HG03097 (cell line): ENCODE results near the gene PROSER2.

Experiments
- ATAC-seq: cut with Tn5 transposase; IDR thresholded peaks from one replicate; pipeline ENCODE4 v1.9.1; 2021; ENCODE audit not compliant: unreplicated experiment, low FRiP score

PROSER2 gene, protein sequence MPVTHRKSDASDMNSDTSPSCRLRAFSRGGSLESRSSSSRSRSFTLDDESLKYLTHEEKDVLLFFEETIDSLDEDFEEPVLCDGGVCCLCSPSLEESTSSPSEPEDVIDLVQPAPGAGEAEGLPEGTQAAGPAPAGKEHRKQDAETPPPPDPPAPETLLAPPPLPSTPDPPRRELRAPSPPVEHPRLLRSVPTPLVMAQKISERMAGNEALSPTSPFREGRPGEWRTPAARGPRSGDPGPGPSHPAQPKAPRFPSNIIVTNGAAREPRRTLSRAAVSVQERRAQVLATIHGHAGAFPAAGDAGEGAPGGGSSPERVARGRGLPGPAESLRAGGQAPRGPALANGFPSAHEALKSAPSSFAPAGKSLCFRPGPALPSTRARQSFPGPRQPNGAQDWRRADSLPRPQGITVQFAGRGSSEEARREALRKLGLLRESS

DNA sequence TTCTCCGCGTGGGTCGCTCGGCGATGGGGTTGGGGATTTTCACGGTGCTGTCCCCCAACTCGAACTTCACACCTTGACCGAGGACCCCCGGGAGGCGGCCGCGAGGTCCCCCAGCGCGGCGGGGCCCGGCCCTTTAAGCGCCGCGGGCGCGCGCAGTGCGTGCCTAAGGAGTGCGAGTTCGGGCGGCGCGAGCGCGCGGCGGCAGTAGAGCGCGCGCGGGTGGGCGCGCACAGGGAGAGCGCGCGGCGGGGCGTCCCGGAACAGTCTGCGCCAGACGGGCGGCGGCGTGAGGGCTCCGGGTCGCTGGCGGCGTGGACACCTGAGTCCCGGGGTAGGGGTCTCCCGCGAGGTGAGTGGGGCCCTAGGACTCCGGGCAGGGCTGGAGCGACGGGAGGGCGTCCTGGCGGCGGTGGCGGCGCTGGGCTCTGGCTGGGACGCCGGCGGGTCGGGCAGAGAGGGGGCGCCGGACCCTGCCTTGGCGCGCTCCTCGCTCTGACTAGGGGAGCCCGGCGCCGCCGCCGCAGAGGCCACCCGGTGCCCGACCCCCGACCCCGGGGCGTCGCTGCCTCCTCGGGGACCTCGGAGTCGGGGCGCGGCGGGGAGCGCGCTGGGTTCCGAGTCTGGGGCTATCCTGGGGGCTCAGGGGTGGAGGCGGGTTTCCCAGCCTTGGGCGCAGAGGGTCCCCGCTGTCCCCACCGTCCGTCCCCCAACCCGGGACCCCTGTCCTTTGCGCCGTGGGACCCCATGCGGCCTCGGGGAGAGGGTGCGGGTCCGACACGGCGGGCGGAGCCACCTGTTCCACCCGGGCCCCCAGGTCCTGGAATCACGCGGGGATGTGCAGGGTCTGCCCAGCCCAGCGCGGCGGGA is at the start of gene PROSER2:
Gene PROSER2, plus strand, starts transcription at position 235 of the 867 bp plus-strand sequence. CDS start 28,722 bp downstream, outside the sequence.
- ATAC-seq, result no peak

DNA sequence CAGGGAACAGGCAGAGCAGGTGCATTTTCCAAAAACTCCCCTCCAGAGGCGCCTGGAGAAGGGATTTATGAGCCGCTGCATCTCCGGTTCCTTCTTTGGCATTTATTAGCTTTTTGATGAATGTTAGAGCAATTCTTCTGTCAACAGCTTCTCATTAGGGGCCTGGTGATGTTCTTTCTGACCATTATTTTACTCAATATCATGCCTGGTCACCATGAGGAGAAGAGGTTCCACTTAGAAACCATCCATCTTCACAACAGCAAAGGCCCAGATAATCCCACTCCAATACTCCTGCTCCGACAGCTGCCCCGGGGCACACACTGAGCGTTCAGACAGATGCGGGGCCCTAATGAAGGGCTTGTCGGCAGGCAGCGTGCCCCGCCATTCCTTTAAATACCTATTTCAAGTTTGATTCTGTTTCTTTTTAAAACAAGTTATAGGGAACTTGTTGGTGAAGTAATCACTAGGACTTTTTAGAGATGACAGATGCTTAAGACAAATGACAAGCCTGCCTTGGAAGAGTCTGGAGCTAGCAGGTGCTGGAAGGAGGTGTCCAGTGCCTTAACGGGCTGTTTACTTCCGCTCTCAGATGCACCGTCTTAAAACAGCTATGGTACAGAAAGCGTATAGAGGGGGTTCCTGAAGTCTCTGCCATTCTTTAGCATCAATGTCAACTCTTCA is 49.3 kb upstream of the PROSER2 start:
- no peak for ATAC-seq

DNA sequence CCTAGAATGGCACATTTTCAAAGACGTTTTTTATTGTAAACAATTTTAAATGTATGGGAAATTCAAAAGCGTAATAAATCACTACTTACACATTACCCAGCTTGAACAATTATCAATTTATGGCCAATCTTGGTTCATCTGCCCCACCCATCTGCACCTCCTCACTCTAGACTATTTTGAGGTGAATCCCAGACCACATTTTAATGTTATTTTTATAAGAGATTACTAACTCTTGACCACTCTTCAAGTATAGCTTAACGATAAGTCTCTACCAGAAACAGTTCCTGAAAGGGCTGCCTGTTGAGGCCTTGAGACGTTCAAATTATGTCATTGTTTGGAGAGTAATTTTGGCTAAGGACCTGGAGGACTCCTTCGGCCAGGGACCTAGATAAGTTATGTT is 47.7 kb upstream of the PROSER2 start:
- no peak for ATAC-seq

DNA sequence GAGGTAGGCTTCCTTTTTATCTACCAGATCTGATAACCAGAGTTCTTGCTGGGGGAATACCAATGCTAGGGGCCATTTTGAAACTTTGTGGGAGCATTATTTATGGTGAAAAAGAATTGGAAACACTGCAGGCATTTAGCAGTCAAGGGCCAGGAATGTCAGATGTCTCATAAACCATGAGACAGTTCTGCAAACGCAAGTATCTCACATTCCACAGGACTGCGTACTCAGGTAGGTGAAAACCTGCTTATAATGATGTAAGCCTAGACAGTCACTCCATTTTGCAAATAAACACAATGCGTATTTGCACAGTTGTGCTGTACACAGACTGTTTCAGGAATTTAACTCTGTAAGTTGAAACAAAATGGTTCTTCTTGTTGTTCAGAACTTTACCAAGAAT is 47.1 kb upstream of the PROSER2 start:
- no peak for ATAC-seq

DNA sequence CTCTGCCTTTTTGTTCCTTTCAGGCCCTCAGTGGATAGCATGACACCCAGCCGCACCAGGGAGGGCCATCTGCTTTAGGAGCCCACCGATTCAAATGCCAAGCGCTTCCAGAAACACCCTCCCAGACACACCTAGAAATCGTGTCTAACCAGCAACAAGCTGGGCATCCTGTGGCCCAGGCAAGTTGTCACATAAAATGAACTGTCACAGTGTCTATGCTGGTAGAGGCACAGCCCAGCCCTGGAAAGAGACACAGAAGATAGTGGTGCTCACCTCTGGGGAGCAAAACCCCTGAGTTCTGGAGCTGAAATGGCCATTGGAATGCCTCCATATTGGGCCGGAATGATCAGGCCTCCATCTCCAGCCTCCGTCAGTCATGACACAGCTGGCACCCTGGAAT is 42.0 kb upstream of the PROSER2 start:
- no peak for ATAC-seq

DNA sequence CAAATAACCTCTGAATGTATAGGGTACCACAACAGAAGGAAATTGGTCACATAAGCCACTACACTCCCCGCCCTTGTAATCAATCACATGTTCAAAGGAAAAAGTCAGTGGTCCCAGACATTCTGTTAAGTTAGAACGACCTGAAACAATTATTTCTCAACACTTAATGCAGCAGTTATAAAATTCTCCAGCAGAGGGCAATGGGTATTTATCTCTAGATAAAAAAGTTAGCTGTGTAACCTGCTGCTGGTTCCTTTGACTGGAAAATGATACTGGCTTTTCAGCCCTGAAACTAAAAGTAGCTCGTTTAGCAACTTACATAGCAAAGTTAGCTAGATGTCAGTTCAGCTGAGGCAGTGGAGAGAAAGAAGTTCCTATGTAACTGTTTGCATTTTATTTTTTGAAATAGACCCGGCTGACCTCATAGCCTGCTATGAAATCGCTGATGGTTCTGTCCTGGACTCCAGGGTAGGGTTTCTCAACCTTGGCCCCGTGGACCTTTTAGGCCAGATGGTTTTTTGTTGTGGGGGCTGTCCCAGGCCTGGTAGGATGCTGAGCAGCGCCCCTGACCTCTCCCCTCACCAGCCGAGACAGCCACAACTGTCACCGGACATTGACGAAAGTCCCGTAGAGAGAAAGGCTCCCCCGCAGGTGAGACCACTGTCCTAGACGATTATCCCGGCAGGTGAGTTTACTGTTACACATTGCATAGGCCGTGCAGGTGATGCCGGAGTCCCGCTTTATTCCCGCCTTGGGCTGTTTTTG is 40.2 kb upstream of the PROSER2 start:
- no peak for ATAC-seq

DNA sequence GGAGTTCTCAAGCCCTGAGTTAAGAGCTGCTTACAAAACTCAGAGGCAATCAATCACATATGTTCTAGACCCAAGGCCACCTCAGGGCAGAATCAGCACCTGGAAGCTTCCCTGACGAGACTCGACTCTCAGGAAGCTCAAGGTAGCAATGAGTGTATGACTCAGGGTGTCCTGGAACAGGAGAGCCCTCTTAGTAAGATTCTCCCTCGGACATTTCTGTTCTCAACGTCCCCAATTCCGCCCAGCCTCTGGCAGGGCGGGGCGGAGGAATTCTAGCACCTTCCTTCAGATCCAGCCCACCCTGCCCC is 39.6 kb upstream of the PROSER2 start:
- no peak for ATAC-seq

DNA sequence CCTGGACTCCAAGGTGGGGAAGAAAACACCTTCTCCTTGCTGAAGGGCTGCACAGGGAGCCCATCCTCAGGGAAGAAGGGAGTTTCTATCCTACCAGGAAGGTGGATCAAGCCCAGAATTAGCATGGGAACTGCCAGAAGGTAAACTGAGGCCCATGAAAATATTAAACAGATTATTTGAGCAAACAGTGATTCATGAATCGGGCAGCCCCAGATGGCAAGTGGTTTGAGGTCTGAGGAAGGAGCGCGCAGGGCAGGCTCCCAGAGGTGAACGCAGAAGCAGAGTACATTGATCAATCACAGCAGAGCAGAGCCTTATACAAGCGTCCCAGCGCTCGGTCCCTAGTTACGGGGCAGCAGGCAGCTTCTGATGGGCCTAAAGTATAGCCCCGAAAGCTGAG is 35.8 kb upstream of the PROSER2 start:
- no peak for ATAC-seq

DNA sequence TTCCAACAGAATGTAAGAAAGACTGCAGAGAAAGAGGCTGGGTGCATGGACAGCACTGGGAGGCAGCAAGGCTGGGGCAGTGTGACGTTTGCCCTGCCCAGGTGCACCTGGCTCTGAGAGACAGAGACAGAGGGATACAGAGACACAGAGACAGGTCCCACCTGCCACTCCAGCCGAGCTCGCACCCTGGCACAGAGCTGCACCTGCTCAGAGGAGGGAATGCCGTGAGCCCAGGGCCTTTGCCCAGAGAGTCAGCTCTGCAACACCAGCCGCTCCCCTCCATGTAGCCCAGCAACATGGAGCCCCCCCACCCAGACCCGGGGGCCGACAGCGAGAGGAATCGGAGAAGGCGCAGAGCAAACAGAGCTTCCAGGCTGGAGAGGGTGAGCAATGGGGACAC is 35.3 kb upstream of the PROSER2 start:
- no peak for ATAC-seq

DNA sequence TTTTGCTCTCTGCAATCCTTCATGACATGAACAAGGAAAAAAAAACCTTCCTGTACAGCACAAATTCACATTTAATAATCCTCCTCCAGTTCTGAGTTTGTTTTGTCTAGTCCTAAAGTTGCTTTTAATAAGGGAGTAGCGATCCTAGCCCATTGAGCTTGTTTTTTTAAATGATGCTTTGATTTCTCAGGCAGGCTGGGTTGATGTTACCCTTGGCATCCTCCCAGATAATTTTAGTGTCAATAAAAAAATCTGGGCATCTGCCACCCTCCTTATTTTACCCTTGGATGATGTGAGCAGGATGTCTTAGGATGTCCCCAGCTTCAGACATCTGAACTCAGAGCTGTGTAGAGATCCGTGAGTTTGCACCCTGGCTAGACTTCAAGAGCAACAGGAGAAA is 33.9 kb upstream of the PROSER2 start:
- ATAC-seq, result no peak

DNA sequence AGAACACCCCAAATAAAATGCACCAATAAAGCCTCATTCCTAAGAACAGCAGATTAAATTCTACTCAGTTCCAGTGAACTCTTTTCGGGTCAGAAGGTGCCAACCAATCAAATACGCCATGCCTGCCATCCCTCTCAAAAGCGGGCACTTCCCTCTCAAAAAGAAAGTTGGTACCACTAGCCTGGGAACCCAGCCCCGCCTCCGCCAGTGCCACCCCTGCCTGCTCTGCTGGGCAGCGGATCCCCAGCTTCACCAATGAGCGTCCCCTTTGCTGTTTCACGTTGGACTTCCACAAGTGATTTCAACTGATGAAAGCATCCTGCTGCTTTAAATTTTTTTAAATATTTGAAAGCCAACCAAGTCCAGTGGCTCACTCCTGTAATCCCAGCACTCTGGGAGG is 33.2 kb upstream of the PROSER2 start:
- ATAC-seq, result no peak

DNA sequence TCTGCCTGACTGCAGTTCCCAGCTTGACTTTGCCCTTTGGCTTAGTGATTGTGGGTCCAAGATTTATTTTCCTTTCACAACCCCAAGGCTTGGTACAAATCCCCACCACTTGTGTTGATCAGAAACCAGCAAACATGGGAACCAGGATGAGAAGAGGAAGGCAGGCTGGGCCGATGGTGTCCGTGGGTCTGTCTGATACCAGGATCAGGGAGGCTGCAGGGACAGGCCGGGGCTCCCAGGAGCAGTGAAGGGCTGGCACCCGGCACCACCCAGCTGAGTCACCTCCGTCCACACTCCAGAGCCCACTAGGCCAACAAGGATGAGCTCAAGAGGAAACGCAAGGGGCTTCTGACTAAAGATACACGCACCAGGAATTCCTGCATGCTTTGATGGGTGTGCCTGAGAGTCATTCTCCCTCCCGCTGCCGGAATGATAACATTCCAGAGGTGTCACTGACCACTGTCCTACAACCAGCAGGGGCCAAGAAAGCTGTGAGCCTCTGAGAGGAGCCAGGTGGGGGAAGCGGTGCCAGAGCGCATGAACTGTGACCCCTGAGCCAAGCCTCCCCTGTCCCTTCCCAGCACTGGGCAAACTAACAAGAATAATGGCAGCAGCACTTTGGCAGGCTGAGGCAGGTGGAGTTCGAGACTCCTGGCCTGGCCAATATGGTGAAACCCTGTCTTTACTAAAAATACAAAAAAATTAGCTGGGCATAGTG is 29.2 kb upstream of the PROSER2 start:
- no peak for ATAC-seq

DNA sequence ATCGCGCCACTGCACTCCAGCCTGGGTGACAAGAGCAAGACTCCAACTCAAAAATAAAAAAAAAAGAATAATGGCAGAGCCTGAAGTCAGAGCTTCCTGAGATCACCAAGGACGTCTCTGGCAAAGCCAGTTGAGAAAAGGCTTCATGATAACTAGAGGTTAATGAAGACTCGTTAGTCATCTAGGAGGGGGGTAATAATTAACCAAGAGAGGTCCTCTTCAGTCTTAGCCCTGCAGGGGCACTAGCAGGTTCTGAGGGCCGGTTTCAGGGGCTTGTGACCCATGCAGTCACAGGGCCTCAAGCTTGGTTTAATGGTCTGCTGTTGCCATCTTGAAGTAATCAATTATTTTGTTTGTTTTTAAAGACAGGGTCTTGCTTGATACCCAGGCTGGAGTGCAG is 28.6 kb upstream of the PROSER2 start:
- no peak for ATAC-seq

DNA sequence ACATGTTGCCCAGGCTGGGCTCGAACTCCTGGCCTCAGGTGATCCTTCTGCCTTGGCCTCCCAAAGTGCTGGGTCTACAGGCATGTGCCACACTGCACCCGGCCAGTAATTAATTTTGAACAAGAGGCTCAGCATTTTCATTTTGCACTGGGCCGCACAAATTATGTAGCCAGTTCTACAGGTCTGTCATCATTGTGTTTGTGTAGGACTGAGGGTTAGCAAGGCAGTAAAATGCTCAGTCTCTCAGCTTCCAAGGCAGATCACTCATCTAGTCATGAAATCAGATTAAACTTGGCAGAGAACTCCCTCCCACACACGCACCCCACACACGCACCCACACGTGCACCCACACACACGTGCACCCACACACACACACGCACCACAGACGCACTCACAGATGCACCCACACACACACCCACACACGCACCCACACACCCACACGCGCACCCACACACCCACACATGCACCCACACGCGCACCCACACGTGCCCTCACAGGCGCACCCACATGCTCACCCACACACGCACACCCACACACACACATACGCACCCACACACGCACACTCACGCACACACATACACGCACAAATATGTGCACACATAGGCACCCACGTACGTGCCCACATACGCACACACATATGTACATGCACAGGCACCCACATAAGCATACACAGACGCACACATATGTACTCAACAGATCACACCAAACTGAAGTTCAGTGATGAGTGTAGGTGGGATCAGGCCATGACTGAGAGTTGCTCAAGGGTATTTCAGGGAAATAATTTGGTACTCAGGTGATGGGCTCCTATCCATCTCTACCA is 27.8 kb upstream of the PROSER2 start:
- ATAC-seq, result no peak

DNA sequence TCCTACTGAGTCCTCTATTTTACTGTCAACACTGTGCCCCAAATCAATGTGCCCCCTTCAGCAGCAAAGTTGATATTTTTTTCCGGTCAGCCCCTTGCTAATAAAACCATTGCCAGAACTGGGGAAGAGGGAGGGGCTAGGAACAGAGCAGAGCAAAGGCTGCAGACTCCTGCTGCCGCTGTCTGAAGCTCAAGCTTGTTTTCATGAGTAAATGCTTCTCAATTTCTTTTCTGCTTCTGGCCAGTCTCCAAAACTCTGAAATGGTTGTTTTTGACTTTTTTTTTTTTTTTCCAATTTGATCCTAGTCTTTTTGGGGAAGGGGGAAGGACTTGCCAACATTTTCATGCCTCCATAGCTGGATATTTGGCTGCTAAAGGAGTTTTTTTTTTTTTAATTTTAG is 26.7 kb upstream of the PROSER2 start:
- ATAC-seq, result no peak

DNA sequence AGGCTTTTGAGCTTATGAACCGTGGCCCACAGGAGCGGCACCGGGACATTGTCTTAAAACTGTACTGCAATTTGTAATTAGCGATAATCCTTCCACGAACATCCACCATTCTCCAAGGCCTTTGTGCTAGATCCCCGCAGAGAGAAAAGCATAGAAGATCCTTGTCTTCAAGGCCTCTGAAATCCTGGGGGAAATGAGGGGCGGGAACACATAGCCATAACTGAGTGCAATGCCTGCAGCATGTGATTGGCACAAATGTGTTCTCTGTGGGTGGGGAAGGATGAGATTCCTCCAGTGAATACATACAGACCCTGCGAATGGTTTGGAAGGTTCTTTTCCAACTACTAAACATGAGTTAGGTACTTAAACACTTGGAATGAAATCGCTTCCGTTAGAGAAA is 25.9 kb upstream of the PROSER2 start:
- no peak for ATAC-seq

DNA sequence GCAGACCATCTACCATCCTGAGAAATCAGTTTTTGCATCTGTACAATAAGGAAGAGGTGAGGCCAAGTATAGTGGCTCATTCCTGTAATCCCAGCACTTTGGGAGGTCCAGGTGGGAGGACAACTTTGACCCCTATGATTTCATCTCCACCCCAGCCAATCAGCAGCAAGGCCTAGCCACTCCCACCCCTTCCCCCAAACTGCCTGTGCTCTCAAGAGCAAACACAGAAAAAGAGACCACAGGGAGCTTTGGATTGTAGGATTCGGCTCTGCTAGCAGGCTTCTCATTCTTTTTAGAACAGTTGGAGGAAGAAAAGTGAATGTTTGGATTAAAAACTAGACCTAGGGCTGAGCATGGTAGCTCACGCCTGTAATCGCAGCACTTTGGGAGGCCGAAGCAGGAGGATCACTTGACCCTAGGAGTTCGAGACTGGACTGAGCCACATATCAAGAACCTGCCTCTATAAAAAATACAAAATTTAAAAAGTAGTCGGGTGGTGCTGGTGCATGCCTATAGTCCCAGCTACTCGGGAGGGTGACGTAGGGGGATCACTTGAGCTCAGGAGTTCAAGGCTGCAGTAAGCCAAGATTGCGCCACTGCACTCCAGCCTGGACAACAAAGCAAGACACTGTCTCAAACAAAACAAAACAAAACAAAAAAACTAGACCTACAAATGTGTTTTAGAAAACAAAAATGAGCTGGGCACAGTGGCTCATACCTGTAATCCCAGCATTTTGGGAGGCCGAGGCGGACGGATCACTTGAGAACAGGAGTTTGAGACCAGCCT is 25.1 kb upstream of the PROSER2 start:
- no peak for ATAC-seq
